Liver (tissue), 9 donors: ENCODE results near the gene CNEP1R1. TPM values are rescaled to one million over a fixed set of nuclear protein-coding genes. Genes with fewer than 3 reads are reported as not detected.

ENCODE experiments used
- DNase-seq: peaks from one replicate; pipeline ENCODE4 v3.0.0-alpha.2; 2017; ENCODE audit warnings: low spot score
- H3K27ac ChIP-seq, 2 donors: one replicate each; pipeline ENCODE4 v1.7.0; 2013; ENCODE audit warnings: inconsistent platforms in 2 of 2, low read length in 2 of 2, control low read depth in 1 of 2, low read depth in 1 of 2, mild to moderate bottlenecking in 1 of 2
- H3K27me3 ChIP-seq, 4 donors: one replicate each; pipeline versions ENCODE4 v1.6.1 to v1.7.0; 2013; ENCODE audit warnings: low read length in 3 of 4, inconsistent platforms in 1 of 4, mild to moderate bottlenecking in 1 of 4, moderate library complexity in 1 of 4; ENCODE audit not compliant: control insufficient read depth in 4 of 4, insufficient read depth in 4 of 4
- H3K36me3 ChIP-seq, 4 donors: one replicate each; pipeline versions ENCODE4 v1.6.1 to v1.7.0; 2013; ENCODE audit warnings: low read length in 3 of 4, mild to moderate bottlenecking in 3 of 4, low read depth in 1 of 4, moderate library complexity in 1 of 4; ENCODE audit not compliant: control insufficient read depth in 4 of 4, insufficient read depth in 3 of 4
- H3K4me1 ChIP-seq, 4 donors: one replicate each; pipeline versions ENCODE4 v1.6.1 to v1.7.0; 2013; ENCODE audit warnings: low read length in 3 of 4, mild to moderate bottlenecking in 3 of 4, moderate library complexity in 1 of 4; ENCODE audit not compliant: control insufficient read depth in 4 of 4, insufficient read depth in 4 of 4
- H3K4me3 ChIP-seq, 3 donors: one replicate each; pipeline versions ENCODE4 v1.6.1 to v1.7.0; 2013; ENCODE audit warnings: low read length in 3 of 3, control low read depth in 1 of 3, low read depth in 1 of 3, mild to moderate bottlenecking in 1 of 3
- H3K9ac ChIP-seq, 2 donors: one replicate each; pipeline ENCODE4 v1.7.0; 2013; ENCODE audit warnings: low read length in 2 of 2, mild to moderate bottlenecking in 2 of 2, moderate library complexity in 2 of 2, control low read depth in 1 of 2, low read depth in 1 of 2
- H3K9me3 ChIP-seq, 4 donors: one replicate each; pipeline versions ENCODE4 v1.6.1 to v1.7.0; 2013; ENCODE audit warnings: low read length in 3 of 4; ENCODE audit not compliant: control insufficient read depth in 4 of 4
- ATF3 ChIP-seq: IDR thresholded peaks from 2 replicates; pipeline ENCODE4 v1.6.1; 2016; ENCODE audit warnings: antibody characterized with exemption
- CTCF ChIP-seq: fragments of 150-350 bp; IDR thresholded peaks from 2 replicates; pipeline ENCODE4 v1.5.1; 2017; ENCODE audit warnings: improper control_type of control experiment, low read depth, low read length; ENCODE audit not compliant: missing input control
- EGR1 ChIP-seq, 2 donors: IDR thresholded peaks; 2 replicates each; pipeline ENCODE4 v1.6.1; 2016 to 2018; ENCODE audit warnings: antibody characterized with exemption in 2 of 2, low read depth in 2 of 2
- FOXA1 ChIP-seq: IDR thresholded peaks from 2 replicates; pipeline ENCODE4 v1.6.1; 2016; ENCODE audit warnings: antibody characterized with exemption
- FOXA2 ChIP-seq: IDR thresholded peaks from 2 replicates; pipeline ENCODE4 v1.6.1; 2016; ENCODE audit warnings: antibody characterized with exemption
- GABPA ChIP-seq, 2 donors: IDR thresholded peaks in 1 of 2; conservative IDR thresholded peaks in 1 of 2; 2 replicates each; pipeline ENCODE4 v1.6.1; 2016; ENCODE audit warnings: antibody characterized with exemption in 2 of 2, mild to moderate bottlenecking in 1 of 2, moderate library complexity in 1 of 2
- HNF4A ChIP-seq, 2 donors: conservative IDR thresholded peaks; 2 replicates each; pipeline ENCODE4 v1.6.1; 2016; ENCODE audit warnings: antibody characterized with exemption in 2 of 2, mild to moderate bottlenecking in 2 of 2
- HNF4G ChIP-seq: IDR thresholded peaks from 2 replicates; pipeline ENCODE4 v1.6.1; 2016; ENCODE audit warnings: antibody characterized with exemption
- JUND ChIP-seq, 2 donors: IDR thresholded peaks; 2 replicates each; pipeline ENCODE4 v1.6.1; 2016; ENCODE audit warnings: antibody characterized with exemption in 2 of 2
- MAX ChIP-seq: IDR thresholded peaks from 2 replicates; pipeline ENCODE4 v1.6.1; 2016; ENCODE audit warnings: antibody characterized with exemption
- NR2F2 ChIP-seq: IDR thresholded peaks from 2 replicates; pipeline ENCODE4 v1.6.1; 2016; ENCODE audit warnings: antibody characterized with exemption
- RAD21 ChIP-seq, 2 donors: IDR thresholded peaks; 2 replicates each; pipeline ENCODE4 v1.6.1; 2016; ENCODE audit warnings: antibody characterized with exemption in 2 of 2, mild to moderate bottlenecking in 2 of 2
- REST ChIP-seq: IDR thresholded peaks from 2 replicates; pipeline ENCODE4 v1.6.1; 2016; ENCODE audit warnings: antibody characterized with exemption, mild to moderate bottlenecking
- RXRA ChIP-seq, 2 donors: IDR thresholded peaks; 2 replicates each; pipeline ENCODE4 v1.6.1; 2017 to 2018; ENCODE audit warnings: antibody characterized with exemption in 2 of 2, mild to moderate bottlenecking in 1 of 2
- SP1 ChIP-seq: IDR thresholded peaks from 2 replicates; pipeline ENCODE4 v1.6.1; 2018; ENCODE audit warnings: antibody characterized with exemption, mild to moderate bottlenecking
- TAF1 ChIP-seq: conservative IDR thresholded peaks from 2 replicates; pipeline ENCODE4 v1.6.1; 2016; ENCODE audit warnings: antibody characterized with exemption, mild to moderate bottlenecking
- YY1 ChIP-seq: IDR thresholded peaks from 2 replicates; pipeline ENCODE4 v1.6.1; 2016; ENCODE audit warnings: antibody characterized with exemption, mild to moderate bottlenecking
- ZBTB33 ChIP-seq: IDR thresholded peaks from 2 replicates; pipeline ENCODE4 v1.6.1; 2016; ENCODE audit warnings: antibody characterized with exemption
- WGBS: extraction: QIAGEN DNeasy Blood & Tissue Kit; methylation state at CpG from one replicate; pipeline ENCODE4 v1.1.7; 2013; 5-methylcytosine and 5-hydroxymethylcytosine counted together
- polyA plus RNA-seq, 2 donors: library from polyadenylated mRNA; stranded (reverse) in 1 of 2; unstranded in 1 of 2; fragments of 200-250 nt in 1 of 2; fragments of >200 nt in 1 of 2; fragmentation: Nextera tagmentation in 1 of 2; extraction: Ambion mirVana in 1 of 2; gene quantifications; one replicate each; pipeline versions ENCODE4 v1.2.1 to v1.2.3, GENCODE V29; 2013 to 2015
- total RNA-seq, 2 donors: library from RNA; depleted of rRNA; stranded (reverse); fragments of >200 nt; gene quantifications; one replicate each; pipeline ENCODE4 v1.2.3, GENCODE V29; 2014
- donor health status: healthy.
- donor health status: healthy.
- donor health status: healthy.
- donor health status: healthy.
- donor health status: healthy.

CNEP1R1 gene
- total and polyA plus RNA-seq, 4 donors, result 4.2 to 21.6 (median 8.8) TPM

GRCh38 chr16:50024207-50024606, 818 bp upstream of the CNEP1R1 start:
- TF ChIP-seq CTCF (no peak), EGR1 (IDR thresholded peaks at IDR 0.05; ENCODE audit: low read depth in 2 of 2) (no peak), ZBTB33 (no peak), FOXA2 (no peak), REST (no peak), RAD21 (IDR thresholded peaks at IDR 0.05) (no peak), NR2F2 (no peak), HNF4G (no peak), GABPA (IDR thresholded peaks at IDR 0.05 in 1 of 2, conservative IDR thresholded peaks at IDR 0.05 in 1 of 2) (no peak), YY1 (no peak), JUND (IDR thresholded peaks at IDR 0.05) (no peak), ATF3 (no peak), MAX (no peak), SP1 (no peak), TAF1 (no peak), HNF4A (conservative IDR thresholded peaks at IDR 0.05) (no peak), FOXA1 (no peak), RXRA (IDR thresholded peaks at IDR 0.05) (no peak)
- WGBS, result 88% methylated on average over 11 of the region's 11 CpGs
- no peak overlapping the region for H3K4me3 ChIP-seq
- no peak for DNase-seq
- peaks cover 0 to 2% (median 0%) of the 10 kb centered on the region in 4 donors for H3K36me3 ChIP-seq
- H3K9ac ChIP-seq, result no peak overlapping the region
- H3K27ac ChIP-seq, result no peak overlapping the region
- no peaks in the 10 kb centered on the region for H3K27me3 ChIP-seq
- no peaks in the 10 kb centered on the region for H3K9me3 ChIP-seq
- H3K4me1 ChIP-seq, result peaks cover 0 to 14% (median 7%) of the 10 kb centered on the region in 4 donors
